SIG-M5 (cell line): ENCODE data around the gene CCDC102A.
A peak's percentile ranks its signal among the peaks of the same experiment; 100 is the strongest.

Source experiments
- DNase-seq: peaks from one replicate; lab custom pipeline; 2025; lab: John Stamatoyannopoulos, UW

Gene CCDC102A

GRCh38 chr16:57477531-57478202, 58.7 kb downstream of the CCDC102A start:
- no peak for DNase-seq

DNA sequence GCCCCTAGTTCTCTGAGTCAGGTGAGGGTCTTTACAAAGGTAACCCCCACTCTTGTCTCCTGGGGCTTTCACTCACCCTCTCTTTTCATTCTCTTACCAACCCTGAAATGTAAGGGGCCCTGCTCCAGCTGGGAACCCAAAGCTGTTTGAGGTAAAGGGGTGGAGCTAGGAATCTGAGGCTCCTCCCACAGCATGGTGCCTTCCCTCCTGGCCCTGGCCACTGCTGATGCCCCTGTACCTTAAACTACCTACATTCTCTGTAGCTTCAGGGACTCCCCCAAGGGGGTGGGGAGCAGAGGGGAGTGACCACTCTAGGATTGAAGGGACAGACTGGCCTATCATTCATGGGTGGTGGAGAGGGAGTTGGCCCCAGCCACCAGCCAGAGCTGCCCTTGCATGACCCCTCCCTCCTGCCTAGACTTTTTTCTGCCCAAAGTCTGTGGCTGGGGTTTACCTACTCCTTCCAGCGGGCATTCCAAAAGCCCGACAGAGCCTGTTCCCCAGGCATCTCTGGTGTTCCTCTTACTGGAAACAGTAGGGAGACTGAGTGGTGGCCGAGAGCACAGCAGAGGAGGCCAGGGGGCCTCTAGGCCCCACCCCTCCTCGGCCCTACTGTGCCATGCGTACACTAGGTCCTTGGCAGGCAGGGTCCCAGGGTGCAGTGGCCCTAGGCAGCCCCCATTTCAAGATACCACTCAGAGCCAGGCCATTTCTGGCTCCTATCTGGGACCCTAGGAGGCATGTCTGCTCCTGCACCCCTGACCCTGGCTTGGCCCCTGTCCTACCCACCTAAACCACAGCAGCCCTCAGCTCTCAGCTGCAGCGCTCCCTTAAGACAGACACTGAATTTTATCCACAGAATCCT, 59.6 kb downstream of the CCDC102A start:
- no peak for DNase-seq

DNA sequence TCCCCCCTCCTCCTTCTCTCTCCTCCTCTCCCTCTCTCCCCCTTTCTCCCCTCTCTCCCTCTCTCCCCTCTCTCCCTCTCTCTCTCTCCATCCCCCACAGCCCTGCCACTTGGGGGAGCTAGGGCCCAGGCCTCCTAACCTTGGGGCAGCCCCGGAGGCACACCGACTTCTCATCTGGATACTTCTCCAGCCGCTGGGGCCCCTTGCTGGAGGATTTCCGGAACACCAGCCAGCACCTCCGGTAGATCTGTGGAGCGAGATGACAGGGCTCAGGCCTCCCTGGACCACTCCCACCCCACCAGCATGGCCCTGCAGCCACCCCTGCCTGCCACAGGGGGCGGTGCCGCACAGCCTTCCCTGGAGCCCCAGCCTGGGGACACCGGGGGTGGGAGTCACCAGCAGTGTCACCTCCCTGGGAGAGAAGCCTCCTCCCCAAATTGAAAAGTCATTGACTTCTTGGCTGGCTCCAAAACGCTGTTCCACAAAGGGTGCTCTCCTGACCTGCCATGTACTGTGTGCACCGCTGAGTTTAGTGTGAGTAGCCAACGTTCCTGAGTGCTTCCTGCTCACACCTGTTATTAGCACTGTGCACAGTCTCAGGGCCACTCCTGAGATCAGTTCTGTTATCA, 60.5 kb downstream of the CCDC102A start:
- DNase-seq = no peak

DNA sequence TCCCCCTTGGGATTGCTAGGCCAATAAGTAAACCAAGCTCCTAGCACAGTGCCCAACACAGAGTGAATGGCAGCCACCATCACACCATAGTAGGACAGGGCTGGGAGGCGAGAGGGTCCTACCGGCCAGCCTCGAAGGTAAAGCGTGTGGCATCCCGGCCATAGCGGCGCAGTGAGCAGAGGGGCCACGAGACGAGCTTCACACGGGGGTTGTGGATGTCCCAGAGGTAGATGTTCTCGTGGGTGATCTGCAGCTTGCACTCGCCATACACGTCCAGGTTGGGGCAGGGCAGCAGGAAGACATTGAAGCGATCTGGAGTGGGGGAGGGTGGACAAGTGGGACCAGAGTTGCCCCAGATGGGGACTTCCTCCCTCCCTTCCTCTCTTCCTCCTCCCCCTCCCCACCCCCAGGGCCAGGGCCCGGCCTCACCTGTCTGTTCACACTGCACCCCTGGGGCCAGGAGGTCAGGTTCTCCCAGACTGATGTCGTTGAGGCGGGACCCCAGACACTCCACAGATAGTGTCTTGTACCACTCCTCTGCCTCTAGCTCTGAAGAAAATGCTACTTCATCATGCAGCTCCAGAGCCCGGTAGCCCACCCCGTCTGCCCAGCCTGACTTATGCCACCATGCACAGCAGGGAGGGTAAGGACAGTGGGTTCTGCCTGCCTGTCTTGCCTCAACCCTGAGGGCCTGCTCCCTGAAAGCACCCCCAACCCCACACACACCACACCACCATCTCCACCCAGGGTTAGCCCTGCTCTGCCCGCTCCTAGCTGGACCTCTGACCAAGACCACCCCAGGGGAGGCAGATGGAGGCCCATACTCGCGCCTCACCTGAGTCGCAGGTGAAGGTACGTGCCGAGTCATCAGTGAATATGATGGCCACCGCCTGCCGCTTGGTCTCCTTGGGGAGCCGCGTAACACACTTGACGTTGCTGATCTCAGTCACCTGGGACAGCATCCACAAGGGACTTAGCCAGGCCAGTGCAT, 61.4 kb downstream of the CCDC102A start:
- DNase-seq = no peak

GRCh38 chr16:57473906-57474305, 62.5 kb downstream of the CCDC102A start:
- no peak for DNase-seq

GRCh38 chr16:57473176-57473840, 63.1 kb downstream of the CCDC102A start:
- DNase-seq = no peak

DNA sequence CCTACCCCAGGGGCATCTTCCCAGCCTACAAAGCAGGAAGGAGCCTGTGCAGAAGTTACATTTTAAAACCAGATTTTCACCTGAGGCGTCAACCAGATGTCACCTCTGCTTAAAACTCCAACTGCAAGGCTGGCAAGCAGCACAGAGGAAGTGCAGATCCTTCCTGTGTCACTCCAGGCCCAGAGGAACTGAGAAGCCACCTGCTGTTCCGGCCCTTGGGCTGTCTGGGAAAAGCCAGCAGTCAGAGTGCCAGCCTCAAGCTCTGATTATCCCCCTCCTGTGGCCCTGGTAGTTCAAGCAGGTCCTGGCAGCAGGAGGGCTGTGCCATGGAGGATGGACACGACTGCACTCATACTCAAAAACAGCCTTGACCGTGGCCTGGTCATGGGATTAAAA, 63.7 kb downstream of the CCDC102A start:
- DNase-seq = no peak

- DNase-seq = no peak
These were observed 64.3 kb downstream of the CCDC102A start for GRCh38 chr16:57471852-57472664.

DNA sequence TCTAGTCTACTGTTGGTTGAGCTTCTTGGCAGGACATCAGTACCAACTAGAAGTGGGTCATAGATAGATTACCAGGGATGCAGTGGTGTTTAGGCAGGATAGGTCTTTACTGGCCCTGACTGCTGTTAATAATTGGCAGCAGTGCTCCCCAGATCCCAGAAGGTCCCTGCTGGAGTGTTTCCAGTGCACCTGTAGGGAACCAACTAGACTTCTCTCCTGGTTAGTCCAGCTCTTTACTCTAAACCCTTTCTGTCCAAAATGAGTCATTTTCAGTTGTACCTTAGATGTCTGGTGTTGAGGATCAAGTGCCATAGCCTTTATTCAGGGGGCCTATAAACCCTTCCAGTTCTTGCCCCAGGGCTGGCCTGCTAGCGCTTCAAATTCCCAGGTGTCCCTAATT, 65.2 kb downstream of the CCDC102A start:
- no peak for DNase-seq

DNA sequence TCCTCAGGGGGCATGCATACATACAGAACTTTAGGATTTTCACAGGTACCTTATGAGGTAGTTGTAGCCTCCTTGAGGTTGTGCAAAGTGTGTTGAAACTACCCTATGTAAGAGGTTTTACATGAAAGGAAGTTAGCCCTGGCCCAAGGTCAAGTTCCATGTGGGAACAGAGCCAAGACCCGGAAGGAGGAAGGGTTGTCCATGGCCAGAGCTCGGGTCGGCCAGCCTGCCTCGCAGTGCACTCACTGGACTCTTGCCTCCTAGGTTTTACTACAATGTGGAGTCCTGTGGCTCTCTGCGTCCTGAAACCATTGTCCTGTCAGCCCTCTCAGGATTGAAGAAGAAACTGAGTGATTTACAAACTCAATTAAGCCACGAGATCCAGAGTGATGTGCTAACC, 65.7 kb downstream of the CCDC102A start:
- DNase-seq = no peak

- DNase-seq = no peak
These were observed 66.4 kb downstream of the CCDC102A start for GRCh38 chr16:57469917-57470470.

DNA sequence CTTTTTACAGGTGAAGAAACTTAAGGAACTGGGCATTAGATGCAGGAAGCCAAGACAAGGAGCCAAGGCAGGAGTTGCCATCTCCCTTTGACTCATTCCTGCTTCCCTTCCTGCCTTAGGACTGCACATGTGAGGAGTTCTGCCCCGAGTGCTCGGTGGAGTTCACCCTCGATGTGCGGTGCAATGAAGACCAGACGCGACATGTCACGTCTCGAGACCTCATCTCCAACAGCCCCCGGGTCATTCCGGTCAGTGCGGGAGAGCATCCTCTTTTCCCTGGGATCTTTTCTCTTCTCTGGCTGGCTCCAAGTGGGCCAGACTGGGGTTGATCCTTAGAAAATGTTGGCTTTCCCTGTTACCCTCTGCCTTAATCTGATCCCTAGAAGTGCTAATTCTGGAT, 67.3 kb downstream of the CCDC102A start:
- DNase-seq = no peak

DNA sequence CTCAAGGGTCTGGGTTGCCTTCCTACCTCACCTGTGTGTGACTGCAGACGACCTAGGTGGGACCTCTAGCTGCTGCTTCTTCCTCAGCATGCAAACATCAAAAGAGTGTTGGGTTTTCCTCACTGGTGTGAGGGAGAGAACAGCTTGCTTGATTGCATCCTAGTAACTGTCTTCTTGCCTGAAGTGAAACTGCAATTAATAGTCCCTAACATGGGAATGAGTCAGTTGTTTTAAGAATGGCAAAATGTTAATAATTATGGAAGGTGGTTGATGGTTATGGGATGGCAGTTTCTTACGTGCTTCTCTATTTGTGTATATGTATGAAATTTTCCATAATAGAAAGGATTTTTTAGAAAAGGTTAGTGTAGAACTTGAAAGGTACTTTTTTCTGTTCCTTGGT, 68.0 kb downstream of the CCDC102A start:
- DNase-seq = no peak

DNA sequence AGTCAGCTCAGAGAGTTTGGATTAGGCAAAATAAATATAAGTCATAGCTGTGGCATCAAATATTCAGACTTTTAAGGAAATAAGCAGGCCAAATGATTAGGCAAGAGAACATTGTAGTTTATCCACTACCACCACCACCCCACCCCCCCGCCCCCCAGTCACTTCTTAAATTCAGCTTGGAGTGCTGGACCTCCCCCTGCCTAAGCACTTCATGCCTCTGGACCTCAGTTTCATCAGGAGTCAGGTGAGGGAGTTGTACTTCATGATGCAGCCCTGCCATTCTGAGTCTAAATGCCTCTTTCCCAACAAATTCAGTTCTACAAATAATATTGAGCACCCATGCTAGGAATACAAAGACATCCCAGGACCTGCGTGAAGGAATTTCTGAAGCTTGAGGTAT, 71.8 kb downstream of the CCDC102A start:
- no peak for DNase-seq

GRCh38 chr16:57462978-57463362, 73.4 kb downstream of the CCDC102A start:
- DNase-seq = no peak

DNA sequence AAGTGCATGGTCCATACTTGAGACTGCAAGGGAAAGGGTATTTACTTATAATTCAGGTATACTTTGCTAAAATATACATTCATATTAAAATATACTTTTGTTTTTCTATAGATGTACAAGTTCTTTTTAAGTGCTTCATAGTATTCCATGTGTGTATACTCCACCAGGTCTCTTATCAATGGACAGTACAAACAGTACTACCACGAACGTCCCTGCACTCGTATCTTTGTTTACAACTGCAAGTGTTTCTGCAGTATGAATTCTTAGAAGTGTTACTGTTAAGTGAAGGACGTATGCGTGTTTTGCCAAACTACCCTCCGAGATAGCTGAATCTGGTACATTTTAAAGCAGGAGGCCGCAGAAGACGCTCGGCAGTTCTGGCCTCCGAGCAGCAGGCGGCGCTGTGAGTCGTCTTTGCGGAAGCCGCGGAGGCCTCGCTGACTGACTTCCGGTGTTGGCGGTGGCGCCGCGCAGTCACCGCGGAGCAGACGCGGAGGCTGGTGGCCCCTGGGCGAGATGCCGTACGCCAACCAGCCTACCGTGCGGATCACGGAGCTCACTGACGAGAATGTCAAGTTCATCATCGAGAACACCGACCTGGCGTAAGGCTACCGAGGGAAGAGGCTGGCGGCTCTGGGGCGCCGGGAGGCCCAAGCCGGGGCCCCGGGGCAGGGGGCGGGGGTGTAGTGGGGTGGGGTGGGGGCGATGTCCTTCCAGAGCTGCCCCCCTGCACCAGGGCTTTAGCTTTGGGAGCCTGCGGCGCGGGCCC, 74.0 kb downstream of the CCDC102A start, which contains the start of gene POLR2C:
TSS of gene POLR2C (plus strand) at position 471 of the 769 bp plus-strand sequence. CDS start at position 517, 46 bp downstream.
- peak; percentile 38 for DNase-seq
